ENCODE results near the gene ADGRG3. TPM values are rescaled to one million over a fixed set of nuclear protein-coding genes. Genes with fewer than 3 reads are reported as not detected.

ADGRG3 gene
- total RNA-seq, 1 experiment from 2014 or later = 0.46 TPM

DNA sequence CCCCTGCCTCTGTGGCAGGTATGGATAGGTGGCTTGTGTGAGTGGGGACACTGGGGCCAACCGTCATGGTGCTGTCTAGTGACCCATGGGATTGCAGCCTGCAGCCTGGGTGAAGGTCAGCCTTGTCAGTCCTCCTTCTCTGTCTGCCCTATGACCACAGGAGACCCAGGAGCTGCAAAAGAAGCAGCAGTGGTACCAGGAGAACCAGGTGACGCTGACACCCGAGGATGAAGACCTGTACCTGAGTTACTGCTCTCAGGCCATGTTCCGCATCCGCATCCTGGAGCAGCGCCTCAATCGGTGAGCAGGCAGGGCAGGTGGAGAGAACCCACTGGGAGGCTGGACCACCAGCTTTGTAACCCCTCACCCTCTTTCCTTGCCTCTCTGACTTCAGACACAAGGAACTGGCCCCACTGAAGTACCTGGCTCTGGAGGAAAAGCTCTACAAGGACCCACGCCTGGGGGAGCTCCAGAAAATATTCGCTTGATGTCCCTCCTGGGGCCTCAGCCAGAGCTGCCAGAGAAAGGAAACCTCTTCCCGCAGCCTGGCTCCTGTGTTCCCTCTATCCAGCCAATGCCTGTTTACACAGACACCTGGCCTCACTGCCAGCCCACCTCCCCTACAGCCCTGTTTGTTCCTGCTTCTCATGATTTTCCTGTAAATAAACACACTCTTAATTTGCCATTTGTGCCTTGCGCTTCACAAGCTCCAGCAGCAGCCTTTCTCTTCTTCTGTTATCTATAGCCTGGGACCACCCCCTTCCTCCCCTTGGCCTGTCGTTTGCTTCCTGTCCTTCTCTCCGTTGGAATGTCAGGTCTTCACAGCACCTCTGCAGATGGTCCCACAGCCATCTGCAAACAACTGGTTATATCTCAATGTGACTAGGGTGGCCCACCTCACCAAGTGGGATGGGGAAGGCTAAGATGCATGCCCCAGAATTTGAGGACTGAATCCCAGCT, 62.9 kb downstream of the ADGRG3 start:
- WGBS (ENCODE audit: extremely low coverage, insufficient read length, low lambda C conversion rate) = no CpG with 5 or more reads among the region's 13 CpGs
- Histone ChIP-seq H2AK5ac (ENCODE audit: insufficient read length, low read length) (no peak overlapping the region), H3K14ac (ENCODE audit: insufficient read depth, low read length) (no peak overlapping the region; the same call in 1 of the 2 replicates), H3K27me3 (ENCODE audit: insufficient read depth, low read length) (no peaks in the 10 kb centered on the region), H2AFZ (ENCODE audit: low read length) (no peak overlapping the region), H3K79me2 (ENCODE audit: insufficient read depth, low read length) (no peaks in the 10 kb centered on the region), H4K5ac (ENCODE audit: insufficient read length, low read depth, low read length) (no peak overlapping the region), H2BK120ac (ENCODE audit: low read depth, low read length, poor library complexity, severe bottlenecking) (no peak overlapping the region), H4K91ac (ENCODE audit: insufficient read length, low read depth, low read length) (no peak overlapping the region), H3K9ac (ENCODE audit: extremely low read depth, insufficient read length, low read length) (no peak overlapping the region), H3K79me1 (ENCODE audit: insufficient read depth, low read depth, low read length, poor library complexity, severe bottlenecking) (no peaks in the 10 kb centered on the region), H3K56ac (ENCODE audit: insufficient read length, low read depth, low read length) (no peak overlapping the region), H2BK20ac (ENCODE audit: low read depth, low read length, poor library complexity, severe bottlenecking) (no peak overlapping the region), H3K4me1 (ENCODE audit: insufficient read depth, low read length) (no peaks in the 10 kb centered on the region), H2BK5ac (ENCODE audit: insufficient read length, low read length) (no peak overlapping the region), H3K9me3 (ENCODE audit: control insufficient read depth, low read depth, low read length) (no peaks in the 10 kb centered on the region), H2BK12ac (ENCODE audit: insufficient read length, low read depth, low read length) (no peak overlapping the region), H3K4ac (ENCODE audit: low read depth, low read length) (no peak overlapping the region), H3K27ac (ENCODE audit: insufficient read length, low read depth, low read length) (no peak overlapping the region), H2BK15ac (ENCODE audit: low read depth, low read length) (no peak overlapping the region), H4K20me1 (ENCODE audit: control insufficient read depth, insufficient read depth, insufficient read length) (no peaks in the 10 kb centered on the region), H3K4me2 (ENCODE audit: insufficient read depth, insufficient read length, low read length) (no peak overlapping the region), H3K23ac (ENCODE audit: insufficient read length, low read depth, low read length) (no peak overlapping the region), H3K23me2 (ENCODE audit: insufficient read length, low read depth, low read length, poor library complexity, severe bottlenecking) (peaks cover 8% of the 10 kb centered on the region), H3K18ac (ENCODE audit: insufficient read length, low read depth, low read length) (no peak overlapping the region), H4K8ac (replicated peaks; ENCODE audit: insufficient read length, low read depth, low read length) (no peak overlapping the region), H3T11ph (ENCODE audit: low read length) (no peak overlapping the region)
- no peak overlapping the region for H3K4me3 Mint-ChIP-seq
- H3K27me3 Mint-ChIP-seq (ENCODE audit: low read depth) = peaks cover 5% of the 10 kb centered on the region
- H3K36me3 Mint-ChIP-seq (ENCODE audit: insufficient read depth in 1 of 3, low read depth in 3 of 3) = peaks cover 0 to 5% (median 0%) of the 10 kb centered on the region in 3 experiments; a peak in 2 of 7 replicates
- DNase-seq = no peak
- TF ChIP-seq, protein P1, sequence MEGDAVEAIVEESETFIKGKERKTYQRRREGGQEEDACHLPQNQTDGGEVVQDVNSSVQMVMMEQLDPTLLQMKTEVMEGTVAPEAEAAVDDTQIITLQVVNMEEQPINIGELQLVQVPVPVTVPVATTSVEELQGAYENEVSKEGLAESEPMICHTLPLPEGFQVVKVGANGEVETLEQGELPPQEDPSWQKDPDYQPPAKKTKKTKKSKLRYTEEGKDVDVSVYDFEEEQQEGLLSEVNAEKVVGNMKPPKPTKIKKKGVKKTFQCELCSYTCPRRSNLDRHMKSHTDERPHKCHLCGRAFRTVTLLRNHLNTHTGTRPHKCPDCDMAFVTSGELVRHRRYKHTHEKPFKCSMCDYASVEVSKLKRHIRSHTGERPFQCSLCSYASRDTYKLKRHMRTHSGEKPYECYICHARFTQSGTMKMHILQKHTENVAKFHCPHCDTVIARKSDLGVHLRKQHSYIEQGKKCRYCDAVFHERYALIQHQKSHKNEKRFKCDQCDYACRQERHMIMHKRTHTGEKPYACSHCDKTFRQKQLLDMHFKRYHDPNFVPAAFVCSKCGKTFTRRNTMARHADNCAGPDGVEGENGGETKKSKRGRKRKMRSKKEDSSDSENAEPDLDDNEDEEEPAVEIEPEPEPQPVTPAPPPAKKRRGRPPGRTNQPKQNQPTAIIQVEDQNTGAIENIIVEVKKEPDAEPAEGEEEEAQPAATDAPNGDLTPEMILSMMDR (conservative IDR thresholded peaks at IDR 0.05) = no peak
- no peak overlapping the region for H3K27ac Mint-ChIP-seq
- H3K9me3 Mint-ChIP-seq = peaks cover 0 to 3% of the 10 kb centered on the region in 2 experiments; a peak in 3 of 5 replicates
- peaks cover 1 to 13% of the 10 kb centered on the region in 2 experiments; a peak in 3 of 4 replicates for H3K4me1 Mint-ChIP-seq
